ENCODE results near the gene CHRNA4. TPM values are rescaled to one million over a fixed set of nuclear protein-coding genes. Genes with fewer than 3 reads are reported as not detected.

The CHRNA4 gene
- total and polyA plus RNA-seq, 9 of the 15 experiments (the other 6 are each of a cell fraction or from before 2014, with no cell fraction given) = not detected

- FAIRE-seq (no peak), DNase-seq (ENCODE audit: extremely low read depth in 1 of 4, low spot score in 3 of 4) (no peak), ATAC-seq (peak; percentile 41; the same call in 1 of the 3 replicates)
- Histone ChIP-seq H3K36me3 (ENCODE audit: control insufficient read depth, insufficient read depth, low read length) (no peaks in the 10 kb centered on the region), H3K27ac (ENCODE audit: extremely low read depth, low read depth, low read length) (no peak overlapping the region), H4K20me1 (replicated peaks; ENCODE audit: control insufficient read depth, insufficient read depth, low read length) (peaks cover 11% of the 10 kb centered on the region; the same call in 1 of the 2 replicates), H3K4me2 (ENCODE audit: insufficient read depth, low read length) (no peak overlapping the region), H3K79me2 (ENCODE audit: control insufficient read depth, insufficient read depth, low read length) (no peaks in the 10 kb centered on the region), H2AFZ (ENCODE audit: low read depth, low read length) (no peak overlapping the region), H3K27me3 (ENCODE audit: control insufficient read depth in 2 of 2, insufficient read depth in 2 of 2, low read length in 2 of 2) (peaks cover 6 to 79% of the 10 kb centered on the region in 2 experiments; a peak in 4 of 5 replicates), H3K4me1 (replicated peaks in 1 of 2; ENCODE audit: control insufficient read depth in 2 of 2, insufficient read depth in 2 of 2, low read length in 2 of 2) (peaks cover 0 to 4% of the 10 kb centered on the region in 2 experiments; a peak in 2 of 5 replicates), H3K9me3 (replicated peaks; ENCODE audit: control insufficient read depth, insufficient read depth, low read depth, low read length) (no peaks in the 10 kb centered on the region), H3K9ac (ENCODE audit: insufficient read depth in 1 of 2, low read depth in 2 of 2, low read length in 2 of 2) (no peak overlapping the region), H3K4me3 (no peak overlapping the region), H3K9me1 (ENCODE audit: control insufficient read depth, insufficient read depth, low read length) (no peaks in the 10 kb centered on the region)
- intact Hi-C loops (cut with micrococcal nuclease) (no loop called here), in situ Hi-C loops (cut with MboI) (no loop called here)
- CTCF ChIA-PET (ENCODE audit: low intra/inter-chr PET ratio) = no interaction called here
- POLR2A ChIA-PET = interaction anchor here (0.6 to 0.7 kb wide), 2 partner anchors 9 to 597 kb away, joined by 3 read pairs; no protein-coding TSS in a partner anchor
- under 1% methylated on average over 32 of the region's 34 CpGs for WGBS (ENCODE audit: insufficient coverage, low coverage, missing lambda C conversion rate)
- BruUV-seq (replicated peaks) = no TSS peak
- TF ChIP-seq EP400 (IDR thresholded peaks at IDR 0.05) = no peak
- no peak for TF ChIP-seq ETV5 (CRISPR knock-in tag; IDR thresholded peaks at IDR 0.05; ENCODE audit: low read depth)
- no peak for TF ChIP-seq HOMEZ (CRISPR knock-in tag; IDR thresholded peaks at IDR 0.05)
- TF ChIP-seq ZNF324 (CRISPR knock-in tag; IDR thresholded peaks at IDR 0.05) = no peak
- no peak for TF ChIP-seq AFF4 (CRISPR knock-in tag; IDR thresholded peaks at IDR 0.05)
- TF ChIP-seq, protein P1, sequence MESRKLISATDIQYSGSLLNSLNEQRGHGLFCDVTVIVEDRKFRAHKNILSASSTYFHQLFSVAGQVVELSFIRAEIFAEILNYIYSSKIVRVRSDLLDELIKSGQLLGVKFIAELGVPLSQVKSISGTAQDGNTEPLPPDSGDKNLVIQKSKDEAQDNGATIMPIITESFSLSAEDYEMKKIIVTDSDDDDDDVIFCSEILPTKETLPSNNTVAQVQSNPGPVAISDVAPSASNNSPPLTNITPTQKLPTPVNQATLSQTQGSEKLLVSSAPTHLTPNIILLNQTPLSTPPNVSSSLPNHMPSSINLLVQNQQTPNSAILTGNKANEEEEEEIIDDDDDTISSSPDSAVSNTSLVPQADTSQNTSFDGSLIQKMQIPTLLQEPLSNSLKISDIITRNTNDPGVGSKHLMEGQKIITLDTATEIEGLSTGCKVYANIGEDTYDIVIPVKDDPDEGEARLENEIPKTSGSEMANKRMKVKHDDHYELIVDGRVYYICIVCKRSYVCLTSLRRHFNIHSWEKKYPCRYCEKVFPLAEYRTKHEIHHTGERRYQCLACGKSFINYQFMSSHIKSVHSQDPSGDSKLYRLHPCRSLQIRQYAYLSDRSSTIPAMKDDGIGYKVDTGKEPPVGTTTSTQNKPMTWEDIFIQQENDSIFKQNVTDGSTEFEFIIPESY (CRISPR knock-in tag; IDR thresholded peaks at IDR 0.05) = no peak
Measured at GRCh38 chr20:63372971-63373885, 12.1 kb upstream of the CHRNA4 start.

Data from K562 (cell line).